Peyer's patch (tissue), 4 donors: ENCODE results near the gene PFKP. TPM values are rescaled to one million over a fixed set of nuclear protein-coding genes. Genes with fewer than 3 reads are reported as not detected.

Experiments used
- DNase-seq, 3 donors: peaks; one replicate each; pipeline ENCODE4 v3.0.0-alpha.2; 2017 to 2019
- H3K27ac ChIP-seq, 4 donors: fragments of 200-600 bp; sonication (generic); one replicate each; pipeline ENCODE4 v1.5.1; 2016 to 2019
- H3K27me3 ChIP-seq, 2 donors: fragments of 200-600 bp; sonication (generic); one replicate each; pipeline ENCODE4 v1.5.1; 2019
- H3K36me3 ChIP-seq, 3 donors: fragments of 200-600 bp; sonication (generic); one replicate each; pipeline ENCODE4 v1.5.1; 2016 to 2019
- H3K4me1 ChIP-seq, 4 donors: fragments of 200-600 bp; sonication (generic); one replicate each; pipeline ENCODE4 v1.5.1; 2016 to 2019
- H3K4me3 ChIP-seq, 4 donors: fragments of 200-600 bp; sonication (generic); 1 replicate in 3 of 4; 2 replicates in 1 of 4; pipeline ENCODE4 v1.5.1; 2016 to 2019; ENCODE audit warnings: mild to moderate bottlenecking in 1 of 4
- H3K9me3 ChIP-seq, 4 donors: fragments of 200-600 bp; sonication (generic); one replicate each; pipeline ENCODE4 v1.5.1; 2016 to 2019; ENCODE audit warnings: mild to moderate bottlenecking in 1 of 4
- POLR2A ChIP-seq, 2 donors: fragments of 450-650 bp; IDR thresholded peaks; one replicate each; pipeline ENCODE4 v1.5.1; 2017; ENCODE audit warnings: antibody characterized with exemption in 2 of 2, mild to moderate bottlenecking in 2 of 2, moderate library complexity in 2 of 2
- total RNA-seq, 4 donors: library from RNA; depleted of rRNA; stranded (reverse); fragments of >200 nt; gene quantifications; one replicate each; pipeline ENCODE4 v1.1.0, GENCODE V29; 2016
- TF ChIP-seq, protein P1 (sequence below), 6 experiments: fragments of 450-650 bp in 4 of 6; fragments of 200-600 bp in 2 of 6; sonication (generic) in 1 of 6; IDR thresholded peaks; one replicate each; pipeline ENCODE4 v1.5.1; 2017 to 2019; ENCODE audit warnings: antibody characterized with exemption in 6 of 6, mild to moderate bottlenecking in 3 of 6, moderate library complexity in 1 of 6

PFKP gene
- total RNA-seq, 4 donors from 2014 or later = 79.0 to 130 (median 87.9) TPM

DNA sequence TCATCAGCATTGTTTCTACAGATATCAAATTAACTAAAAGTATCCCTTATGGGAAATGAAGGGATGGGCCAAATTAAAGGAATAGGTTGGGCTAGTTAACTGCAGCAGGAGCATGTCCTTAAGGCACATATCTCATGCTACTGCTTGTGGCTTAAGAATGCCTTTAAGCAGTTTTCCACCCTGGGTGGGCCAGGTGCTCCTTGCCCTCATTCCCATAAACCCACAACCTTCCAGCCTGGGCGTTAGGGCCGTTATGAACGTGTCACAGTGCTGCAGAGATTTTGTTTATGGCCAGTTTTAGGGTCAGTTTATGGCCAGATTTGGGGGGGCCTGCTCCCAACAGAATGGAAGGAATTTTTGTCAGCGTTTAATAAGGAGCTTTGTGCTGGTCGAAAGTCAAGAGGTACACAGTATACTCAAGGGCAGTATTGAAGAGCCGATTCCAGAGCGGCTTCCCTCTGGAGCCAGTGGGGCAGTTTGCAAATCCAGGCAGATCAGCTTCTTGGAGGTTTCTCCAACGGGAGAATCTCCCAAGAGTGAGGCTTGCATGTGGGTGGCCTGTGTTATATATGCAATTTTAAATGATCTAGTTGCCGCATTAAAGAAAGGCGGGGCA is 7.7 kb downstream of the PFKP start:
- Histone ChIP-seq H3K27ac (no peak overlapping the region), H3K9me3 (no peaks in the 10 kb centered on the region), H3K4me3 (no peak overlapping the region), H3K27me3 (no peaks in the 10 kb centered on the region), H3K36me3 (peaks cover 0 to 4% (median 0%) of the 10 kb centered on the region in 3 donors), H3K4me1 (peaks cover 0 to 22% (median 0%) of the 10 kb centered on the region in 4 donors)
- TF ChIP-seq, protein P1, sequence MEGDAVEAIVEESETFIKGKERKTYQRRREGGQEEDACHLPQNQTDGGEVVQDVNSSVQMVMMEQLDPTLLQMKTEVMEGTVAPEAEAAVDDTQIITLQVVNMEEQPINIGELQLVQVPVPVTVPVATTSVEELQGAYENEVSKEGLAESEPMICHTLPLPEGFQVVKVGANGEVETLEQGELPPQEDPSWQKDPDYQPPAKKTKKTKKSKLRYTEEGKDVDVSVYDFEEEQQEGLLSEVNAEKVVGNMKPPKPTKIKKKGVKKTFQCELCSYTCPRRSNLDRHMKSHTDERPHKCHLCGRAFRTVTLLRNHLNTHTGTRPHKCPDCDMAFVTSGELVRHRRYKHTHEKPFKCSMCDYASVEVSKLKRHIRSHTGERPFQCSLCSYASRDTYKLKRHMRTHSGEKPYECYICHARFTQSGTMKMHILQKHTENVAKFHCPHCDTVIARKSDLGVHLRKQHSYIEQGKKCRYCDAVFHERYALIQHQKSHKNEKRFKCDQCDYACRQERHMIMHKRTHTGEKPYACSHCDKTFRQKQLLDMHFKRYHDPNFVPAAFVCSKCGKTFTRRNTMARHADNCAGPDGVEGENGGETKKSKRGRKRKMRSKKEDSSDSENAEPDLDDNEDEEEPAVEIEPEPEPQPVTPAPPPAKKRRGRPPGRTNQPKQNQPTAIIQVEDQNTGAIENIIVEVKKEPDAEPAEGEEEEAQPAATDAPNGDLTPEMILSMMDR (IDR thresholded peaks at IDR 0.05) = no peak
- no peak for TF ChIP-seq POLR2A (IDR thresholded peaks at IDR 0.05)
- DNase-seq = no peak

DNA sequence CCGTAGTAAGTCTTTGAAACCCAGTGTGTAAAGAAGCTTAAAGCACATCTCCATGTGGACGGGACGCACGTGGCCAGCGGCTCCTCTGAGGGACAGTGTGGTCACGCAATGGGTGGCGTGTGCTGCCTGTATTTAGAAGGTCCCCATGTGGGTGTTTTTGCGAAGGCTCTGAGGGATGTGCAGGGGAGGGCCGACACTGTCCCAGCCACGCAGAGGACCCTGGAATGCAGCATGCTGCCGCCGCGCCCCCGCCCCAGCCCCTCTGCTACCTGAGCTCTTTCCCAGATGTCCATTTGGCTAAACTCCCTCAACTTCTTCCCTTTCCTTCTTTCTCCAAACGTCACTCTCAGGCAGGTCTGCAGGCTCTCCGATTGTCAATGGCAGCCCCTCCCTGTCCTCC is 8.8 kb downstream of the PFKP start:
- DNase-seq = no peak
- H3K27me3 ChIP-seq = no peaks in the 10 kb centered on the region
- H3K4me1 ChIP-seq = peaks cover 0 to 22% (median 0%) of the 10 kb centered on the region in 4 donors
- no peaks in the 10 kb centered on the region for H3K9me3 ChIP-seq
- H3K4me3 ChIP-seq = no peak overlapping the region
- H3K27ac ChIP-seq = no peak overlapping the region
- peaks cover 0 to 4% (median 0%) of the 10 kb centered on the region in 3 donors for H3K36me3 ChIP-seq
- TF ChIP-seq POLR2A (IDR thresholded peaks at IDR 0.05) = no peak
- TF ChIP-seq, protein P1 (IDR thresholded peaks at IDR 0.05) = no peak

DNA sequence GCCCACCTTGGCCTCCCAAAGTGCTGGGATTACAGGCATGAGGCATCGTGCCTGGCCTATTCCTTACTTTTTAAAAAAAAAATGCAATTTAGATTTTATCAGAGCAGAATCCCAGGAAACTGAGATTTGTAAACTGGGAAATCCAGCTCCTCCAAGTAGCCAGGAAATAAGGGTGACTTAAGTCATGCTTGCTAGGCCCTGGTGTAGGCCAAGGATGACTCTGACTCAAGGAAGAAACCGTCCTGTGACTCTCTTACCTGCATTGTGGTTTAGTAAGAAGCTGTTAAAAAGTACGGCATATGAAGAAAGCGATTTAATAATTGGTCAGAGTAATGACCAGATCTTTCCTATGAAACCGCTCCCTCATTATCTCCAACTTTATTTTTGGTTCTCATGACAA is 10.2 kb downstream of the PFKP start:
- DNase-seq = no peak
- Histone ChIP-seq H3K27ac (peak overlapping the region in 1 of 4 donors; percentile 13), H3K4me1 (peaks cover 0 to 22% (median 0%) of the 10 kb centered on the region in 4 donors), H3K36me3 (peaks cover 0 to 10% (median 0%) of the 10 kb centered on the region in 3 donors), H3K9me3 (no peaks in the 10 kb centered on the region), H3K27me3 (no peaks in the 10 kb centered on the region), H3K4me3 (no peak overlapping the region)
- TF ChIP-seq, protein P1 (IDR thresholded peaks at IDR 0.05) = no peak
- TF ChIP-seq POLR2A (IDR thresholded peaks at IDR 0.05) = no peak

DNA sequence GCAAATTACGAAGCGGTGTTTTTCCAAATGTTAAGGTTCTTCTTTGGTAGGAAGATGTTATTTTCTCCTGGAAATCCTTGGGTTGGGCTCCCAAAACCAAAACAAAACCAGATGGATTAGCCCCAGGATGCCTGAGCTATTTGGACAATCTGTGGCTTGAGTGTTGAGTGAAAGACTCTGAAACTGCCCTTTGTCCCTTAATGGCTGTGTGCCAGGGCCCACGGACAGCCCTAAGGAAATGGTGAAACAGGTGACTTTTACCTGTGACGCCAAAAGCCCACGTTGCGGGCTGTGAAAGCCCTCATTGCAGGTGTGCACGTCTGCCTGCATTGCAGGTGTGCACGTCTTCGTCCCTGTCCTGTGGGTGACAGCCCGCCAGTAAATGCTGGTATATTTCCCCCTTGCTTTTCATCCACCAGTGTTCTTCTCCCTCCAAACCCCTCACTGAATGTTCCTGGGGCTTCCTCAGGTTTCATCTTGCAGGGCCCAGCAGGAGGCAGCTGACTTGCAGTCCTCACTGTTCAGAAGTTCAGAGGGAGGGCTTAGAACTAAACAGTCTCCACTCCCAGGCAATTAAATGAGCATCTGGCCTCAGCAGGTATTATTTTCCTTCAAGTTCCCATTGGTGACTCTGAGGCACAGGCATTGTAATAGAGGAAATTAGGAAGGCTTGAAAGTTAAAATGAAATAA is 10.7 kb downstream of the PFKP start:
- no peak for TF ChIP-seq POLR2A (IDR thresholded peaks at IDR 0.05)
- TF ChIP-seq, protein P1 (IDR thresholded peaks at IDR 0.05) = no peak
- H3K27ac ChIP-seq = peak overlapping the region in 1 of 4 donors; percentile 13
- H3K4me1 ChIP-seq = peaks cover 0 to 22% (median 0%) of the 10 kb centered on the region in 4 donors

DNA sequence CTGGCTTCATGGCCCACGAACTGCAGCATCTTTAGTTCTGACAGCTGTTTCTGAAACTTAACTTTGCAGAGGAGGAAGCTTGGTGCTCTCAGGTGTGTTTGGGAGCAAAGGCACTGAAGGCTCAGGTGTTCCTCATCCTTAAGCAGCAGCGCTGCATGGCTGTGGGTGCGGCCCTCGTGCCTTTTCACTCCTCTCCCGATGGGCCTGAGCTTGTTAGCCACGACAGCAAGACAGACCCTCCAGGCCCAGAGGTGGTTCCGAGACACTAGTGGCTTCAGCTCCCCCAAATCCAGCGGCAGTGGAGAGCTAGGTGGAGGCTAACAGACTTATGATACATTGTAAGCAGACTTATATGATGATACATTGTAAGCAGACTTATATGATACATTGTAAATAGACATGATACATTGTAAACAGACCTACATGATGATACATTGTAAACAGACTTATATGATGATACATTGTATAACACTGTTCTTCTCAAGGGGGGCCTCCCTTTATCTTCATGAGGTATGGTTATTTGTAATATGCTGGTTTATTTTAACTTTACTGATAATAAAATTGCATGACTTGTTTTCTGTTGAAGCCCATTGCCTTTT is 14.1 kb downstream of the PFKP start:
- DNase-seq = no peak
- TF ChIP-seq, protein P1 (IDR thresholded peaks at IDR 0.05) = no peak
- no peak for TF ChIP-seq POLR2A (IDR thresholded peaks at IDR 0.05)

More for the DNA sequence above, 10.7 kb downstream of the PFKP start:
- H3K4me3 ChIP-seq = no peak overlapping the region
- peak in 2 of 3 donors; percentile 62 to 73 for DNase-seq
- no peaks in the 10 kb centered on the region for H3K27me3 ChIP-seq
- no peaks in the 10 kb centered on the region for H3K9me3 ChIP-seq
- peaks cover 0 to 15% (median 0%) of the 10 kb centered on the region in 3 donors for H3K36me3 ChIP-seq

More for the DNA sequence above, 14.1 kb downstream of the PFKP start:
- peaks cover 0 to 22% (median 0%) of the 10 kb centered on the region in 3 donors for H3K36me3 ChIP-seq
- H3K4me3 ChIP-seq = no peak overlapping the region
- peaks cover 0 to 8% (median 0%) of the 10 kb centered on the region in 4 donors for H3K4me1 ChIP-seq
- H3K27ac ChIP-seq = no peak overlapping the region
- H3K9me3 ChIP-seq = no peaks in the 10 kb centered on the region
- H3K27me3 ChIP-seq = no peaks in the 10 kb centered on the region
